Raji (cell line): ENCODE measurements around the gene MLKL.

Source experiments
- POLR2A ChIP-seq: IDR thresholded peaks from 2 replicates; pipeline ENCODE4 v1.6.1; 2011; ENCODE audit warnings: low read depth, low read length, control low read depth; ENCODE audit not compliant: insufficient read depth

Gene MLKL

GRCh38 chr16:74641969-74642368 lies 58.7 kb downstream of the MLKL start:
- no peak for TF ChIP-seq POLR2A

GRCh38 chr16:74637742-74638453 lies 62.8 kb downstream of the MLKL start:
- no peak for TF ChIP-seq POLR2A

GRCh38 chr16:74635303-74635702 lies 65.4 kb downstream of the MLKL start:
- TF ChIP-seq POLR2A = no peak

- TF ChIP-seq POLR2A = no peak
These were observed 67.0 kb downstream of the MLKL start for GRCh38 chr16:74633686-74634085.

- TF ChIP-seq POLR2A = no peak
These were observed 73.0 kb downstream of the MLKL start for GRCh38 chr16:74627506-74628220.

GRCh38 chr16:74626741-74627416 lies 73.8 kb downstream of the MLKL start:
- no peak for TF ChIP-seq POLR2A

GRCh38 chr16:74625500-74626350 lies 74.9 kb downstream of the MLKL start:
- TF ChIP-seq POLR2A = no peak

- TF ChIP-seq POLR2A = no peak
These were observed 76.8 kb downstream of the MLKL start for GRCh38 chr16:74623839-74624235.

GRCh38 chr16:74623214-74623838 lies 77.3 kb downstream of the MLKL start:
- no peak for TF ChIP-seq POLR2A

GRCh38 chr16:74622005-74622404 lies 78.7 kb downstream of the MLKL start:
- TF ChIP-seq POLR2A = no peak
